Upper lobe of right lung (tissue), 1 donor: ENCODE measurements around the gene ADCY2. TPM values are rescaled to one million over a fixed set of nuclear protein-coding genes. Genes with fewer than 3 reads are reported as not detected.

Source experiments
- ATAC-seq: fragments of 200-7000 bp; cut with Tn5 transposase; one replicate; pipeline ENCODE4 v1.9.1; 2020; ENCODE audit warnings: mild to moderate bottlenecking, moderate library complexity
- DNase-seq: peaks from one replicate; pipeline ENCODE4 v3.0.0-alpha.2; 2020
- H3K27ac ChIP-seq: fragments of 200-600 bp; one replicate; pipeline ENCODE4 v1.8.0; 2022
- H3K27me3 ChIP-seq: fragments of 200-600 bp; one replicate; pipeline ENCODE4 v1.8.0; 2022; ENCODE audit warnings: mild to moderate bottlenecking
- H3K36me3 ChIP-seq: fragments of 200-600 bp; one replicate; pipeline ENCODE4 v1.8.0; 2022
- H3K4me1 ChIP-seq: fragments of 200-600 bp; one replicate; pipeline ENCODE4 v1.8.0; 2022
- H3K4me3 ChIP-seq: fragments of 200-600 bp; one replicate; pipeline ENCODE4 v1.8.0; 2022; ENCODE audit warnings: mild to moderate bottlenecking
- H3K9me3 ChIP-seq: fragments of 200-600 bp; one replicate; pipeline ENCODE4 v1.8.0; 2022
- CTCF ChIP-seq: fragments of 200-600 bp; IDR thresholded peaks from one replicate; pipeline ENCODE4 v1.8.0; 2022; ENCODE audit warnings: antibody characterized with exemption
- intact Hi-C: fragments of 100-400 bp; cut with DNase I; formaldehyde crosslinking; loops from one replicate; pipeline ENCODE4 v1.11.0; 2022
- total RNA-seq: library from RNA; stranded (reverse); fragmentation: NEBNext Ultra II Directional; extraction: Animal tissue kit (Norgen Biotek cat#: 25700); gene quantifications from one replicate; pipeline ENCODE4 v1.2.1, GENCODE V29; 2021
- donor health status: DM: no; HTN: yes; CAD: no; lungs with severe emphysema.

ADCY2 gene
- total RNA-seq, 1 donor from 2014 or later, result 0.17 TPM

- Histone ChIP-seq H3K27me3 (no peaks in the 10 kb centered on the region), H3K4me1 (no peaks in the 10 kb centered on the region), H3K36me3 (no peaks in the 10 kb centered on the region), H3K4me3 (no peak overlapping the region), H3K27ac (no peak overlapping the region), H3K9me3 (no peaks in the 10 kb centered on the region)
- DNase-seq (no peak), ATAC-seq (no peak)
- TF ChIP-seq CTCF, result no peak
- intact Hi-C loops, result no loop called here
These were observed 31.6 kb upstream of the ADCY2 start for GRCh38 chr5:7364226-7364875.

GRCh38 chr5:7367780-7368179 is 28.2 kb upstream of the ADCY2 start:
- no peaks in the 10 kb centered on the region for H3K36me3 ChIP-seq
- no peak for DNase-seq

GRCh38 chr5:7372399-7372798 is 23.5 kb upstream of the ADCY2 start:
- no peak for TF ChIP-seq CTCF
- ATAC-seq (no peak), DNase-seq (no peak)
- Histone ChIP-seq H3K4me3 (no peak overlapping the region), H3K4me1 (no peaks in the 10 kb centered on the region), H3K27me3 (no peaks in the 10 kb centered on the region), H3K27ac (no peak overlapping the region), H3K36me3 (no peaks in the 10 kb centered on the region), H3K9me3 (no peaks in the 10 kb centered on the region)
- intact Hi-C loops, result no loop called here

More at GRCh38 chr5:7367780-7368179, 28.2 kb upstream of the ADCY2 start:
- H3K27ac ChIP-seq, result no peak overlapping the region
- H3K4me1 ChIP-seq, result no peaks in the 10 kb centered on the region
- intact Hi-C loops, result no loop called here
- H3K27me3 ChIP-seq, result no peaks in the 10 kb centered on the region
- no peak for TF ChIP-seq CTCF
- ATAC-seq, result no peak
- no peak overlapping the region for H3K4me3 ChIP-seq
- H3K9me3 ChIP-seq, result no peaks in the 10 kb centered on the region

- intact Hi-C loops, result no loop called here
- no peak for ATAC-seq
- TF ChIP-seq CTCF, result no peak
These were observed 21.8 kb upstream of the ADCY2 start for GRCh38 chr5:7374186-7374585.

GRCh38 chr5:7375457-7375856 is 20.5 kb upstream of the ADCY2 start:
- no peak for ATAC-seq

More at GRCh38 chr5:7374186-7374585, 21.8 kb upstream of the ADCY2 start:
- Histone ChIP-seq H3K27ac (no peak overlapping the region), H3K4me1 (no peaks in the 10 kb centered on the region), H3K4me3 (no peak overlapping the region), H3K27me3 (no peaks in the 10 kb centered on the region), H3K9me3 (no peaks in the 10 kb centered on the region), H3K36me3 (no peaks in the 10 kb centered on the region)
- DNase-seq, result no peak

More at GRCh38 chr5:7375457-7375856, 20.5 kb upstream of the ADCY2 start:
- Histone ChIP-seq H3K4me3 (no peak overlapping the region), H3K27me3 (no peaks in the 10 kb centered on the region), H3K4me1 (no peaks in the 10 kb centered on the region), H3K36me3 (no peaks in the 10 kb centered on the region), H3K27ac (no peak overlapping the region), H3K9me3 (no peaks in the 10 kb centered on the region)
- no peak for DNase-seq
- no peak for TF ChIP-seq CTCF
- intact Hi-C loops, result no loop called here
